Measurements from ENCODE around the gene LTBP1.

Gene LTBP1

DNA sequence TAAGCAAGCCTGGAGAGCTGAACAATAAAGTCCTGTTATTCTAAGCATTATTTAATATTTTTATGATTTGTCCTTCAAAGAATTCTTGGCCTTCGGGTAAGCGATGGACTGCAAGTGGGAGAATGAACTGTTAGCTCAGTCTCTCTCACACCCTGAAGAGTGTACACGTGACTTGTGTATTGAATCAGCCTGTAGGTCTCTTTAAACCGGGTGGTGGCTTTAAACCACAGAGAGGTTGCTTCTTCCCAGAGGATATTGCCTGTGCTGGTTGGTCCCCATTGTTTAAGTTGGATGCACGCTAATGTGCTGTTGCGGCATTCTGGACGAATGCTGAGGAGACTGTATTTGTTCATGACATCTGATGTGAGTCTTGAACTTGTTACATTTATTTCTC lies 183.3 kb downstream of the LTBP1 start:
- no peak overlapping the region for H3K4me3 ChIP-seq (ENCODE audit: low read depth, low read length)
- DNase-seq (ENCODE audit: low read depth), result no peak
- TF ChIP-seq, protein P1, sequence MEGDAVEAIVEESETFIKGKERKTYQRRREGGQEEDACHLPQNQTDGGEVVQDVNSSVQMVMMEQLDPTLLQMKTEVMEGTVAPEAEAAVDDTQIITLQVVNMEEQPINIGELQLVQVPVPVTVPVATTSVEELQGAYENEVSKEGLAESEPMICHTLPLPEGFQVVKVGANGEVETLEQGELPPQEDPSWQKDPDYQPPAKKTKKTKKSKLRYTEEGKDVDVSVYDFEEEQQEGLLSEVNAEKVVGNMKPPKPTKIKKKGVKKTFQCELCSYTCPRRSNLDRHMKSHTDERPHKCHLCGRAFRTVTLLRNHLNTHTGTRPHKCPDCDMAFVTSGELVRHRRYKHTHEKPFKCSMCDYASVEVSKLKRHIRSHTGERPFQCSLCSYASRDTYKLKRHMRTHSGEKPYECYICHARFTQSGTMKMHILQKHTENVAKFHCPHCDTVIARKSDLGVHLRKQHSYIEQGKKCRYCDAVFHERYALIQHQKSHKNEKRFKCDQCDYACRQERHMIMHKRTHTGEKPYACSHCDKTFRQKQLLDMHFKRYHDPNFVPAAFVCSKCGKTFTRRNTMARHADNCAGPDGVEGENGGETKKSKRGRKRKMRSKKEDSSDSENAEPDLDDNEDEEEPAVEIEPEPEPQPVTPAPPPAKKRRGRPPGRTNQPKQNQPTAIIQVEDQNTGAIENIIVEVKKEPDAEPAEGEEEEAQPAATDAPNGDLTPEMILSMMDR (IDR thresholded peaks at IDR 0.05; ENCODE audit: low read depth, low read length, missing control alignments), result no peak
- in situ Hi-C loops (cut with HindIII; ENCODE audit: low sequenced_read_pairs), result no loop called here

DNA sequence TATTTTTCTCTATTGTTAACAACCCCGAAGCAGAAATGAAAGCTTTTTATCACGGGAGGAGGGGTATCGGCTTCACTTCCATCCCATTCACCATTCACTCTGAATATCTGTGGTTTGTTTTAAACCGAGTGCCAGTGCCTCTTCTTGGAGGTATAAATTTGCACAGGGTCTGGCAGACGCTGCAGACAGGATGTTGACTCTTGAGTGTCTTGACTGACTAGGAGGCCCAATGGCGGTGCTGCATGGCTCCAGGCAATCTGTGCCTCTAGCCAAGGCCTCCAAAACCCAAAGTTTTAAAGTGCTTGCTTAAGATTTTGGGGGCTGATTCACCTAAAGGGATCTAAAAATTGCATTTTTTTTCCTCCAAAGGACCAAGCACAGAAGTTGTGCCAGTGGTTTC lies 183.8 kb downstream of the LTBP1 start:
- in situ Hi-C loops (cut with HindIII; ENCODE audit: low sequenced_read_pairs), result no loop called here
- TF ChIP-seq, protein P1 (IDR thresholded peaks at IDR 0.05; ENCODE audit: low read depth, low read length, missing control alignments), result no peak
- no peak for DNase-seq (ENCODE audit: low read depth)
- H3K4me3 ChIP-seq (ENCODE audit: low read depth, low read length), result no peak overlapping the region

DNA sequence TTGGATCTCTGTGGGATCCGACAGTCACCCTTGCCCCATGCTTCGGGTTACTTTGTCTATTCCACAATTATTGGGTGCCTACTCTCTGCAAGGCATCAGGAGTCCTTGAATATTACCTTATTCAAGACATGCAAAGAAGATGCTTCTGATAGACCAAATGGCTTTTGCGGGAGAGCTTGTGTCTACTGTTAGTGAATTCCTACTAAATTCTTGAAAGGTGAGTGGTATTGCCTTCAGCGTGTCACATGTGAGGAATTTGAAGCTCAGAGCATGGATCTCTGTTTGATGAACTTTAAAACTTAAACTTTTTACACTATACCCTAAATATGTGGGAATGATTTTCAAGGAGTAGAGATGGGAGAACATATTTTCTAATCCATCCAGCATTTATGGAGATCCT lies 184.4 kb downstream of the LTBP1 start:
- in situ Hi-C loops (cut with HindIII; ENCODE audit: low sequenced_read_pairs), result no loop called here
- H3K4me3 ChIP-seq (ENCODE audit: low read depth, low read length), result no peak overlapping the region
- TF ChIP-seq, protein P1 (IDR thresholded peaks at IDR 0.05; ENCODE audit: low read depth, low read length, missing control alignments), result no peak
- DNase-seq (ENCODE audit: low read depth), result no peak

DNA sequence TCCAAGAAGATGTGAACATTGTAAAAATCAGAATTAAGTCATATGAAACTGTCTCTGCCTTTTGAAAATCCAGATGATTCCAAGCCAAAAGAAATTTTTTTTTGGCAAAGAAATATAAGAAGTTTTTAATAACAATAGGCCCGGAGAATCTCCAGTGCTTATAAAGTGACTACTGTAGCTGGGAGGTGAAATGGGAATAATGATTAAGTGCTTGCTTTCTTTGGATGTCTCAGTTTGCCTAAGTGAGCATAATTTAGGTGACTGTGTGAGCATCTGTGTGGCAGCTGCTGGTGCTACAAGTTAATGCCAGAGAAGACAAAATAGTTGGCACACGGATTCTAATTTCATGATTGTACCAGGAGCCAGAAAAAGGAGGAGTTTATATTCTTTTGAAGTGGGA lies 185.0 kb downstream of the LTBP1 start:
- TF ChIP-seq, protein P1 (IDR thresholded peaks at IDR 0.05; ENCODE audit: low read depth, low read length, missing control alignments), result no peak
- in situ Hi-C loops (cut with HindIII; ENCODE audit: low sequenced_read_pairs), result no loop called here
- H3K4me3 ChIP-seq (ENCODE audit: low read depth, low read length), result no peak overlapping the region
- DNase-seq (ENCODE audit: low read depth), result no peak

DNA sequence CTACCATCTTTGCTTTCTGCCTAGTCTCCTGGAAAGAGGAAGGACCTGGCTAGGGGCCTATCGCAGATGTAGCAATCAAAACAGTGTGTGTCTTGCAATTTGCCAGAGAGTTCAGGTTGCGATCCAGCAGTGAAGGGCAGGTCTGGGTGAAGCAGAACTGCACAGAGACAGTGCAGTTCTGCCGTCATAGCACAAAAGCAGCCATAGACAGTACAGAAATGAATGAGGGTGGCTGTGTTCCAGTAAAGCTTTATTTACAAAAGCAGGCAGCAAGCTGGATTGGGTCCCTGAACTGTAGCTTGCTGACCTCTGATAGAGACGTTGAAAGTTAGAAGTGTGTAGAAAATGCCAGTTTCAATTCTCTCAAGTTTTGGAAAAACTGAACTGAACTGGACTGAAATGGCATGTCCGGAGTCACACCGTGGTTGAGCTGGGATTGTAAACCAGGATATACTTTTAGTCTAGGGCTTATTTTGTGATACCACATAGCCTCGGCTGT lies 186.8 kb downstream of the LTBP1 start:
- TF ChIP-seq, protein P1 (IDR thresholded peaks at IDR 0.05; ENCODE audit: low read depth, low read length, missing control alignments), result no peak
- in situ Hi-C loops (cut with HindIII; ENCODE audit: low sequenced_read_pairs), result no loop called here
- H3K4me3 ChIP-seq (ENCODE audit: low read depth, low read length), result peak overlapping the region; percentile 63
- DNase-seq (ENCODE audit: low read depth), result no peak

DNA sequence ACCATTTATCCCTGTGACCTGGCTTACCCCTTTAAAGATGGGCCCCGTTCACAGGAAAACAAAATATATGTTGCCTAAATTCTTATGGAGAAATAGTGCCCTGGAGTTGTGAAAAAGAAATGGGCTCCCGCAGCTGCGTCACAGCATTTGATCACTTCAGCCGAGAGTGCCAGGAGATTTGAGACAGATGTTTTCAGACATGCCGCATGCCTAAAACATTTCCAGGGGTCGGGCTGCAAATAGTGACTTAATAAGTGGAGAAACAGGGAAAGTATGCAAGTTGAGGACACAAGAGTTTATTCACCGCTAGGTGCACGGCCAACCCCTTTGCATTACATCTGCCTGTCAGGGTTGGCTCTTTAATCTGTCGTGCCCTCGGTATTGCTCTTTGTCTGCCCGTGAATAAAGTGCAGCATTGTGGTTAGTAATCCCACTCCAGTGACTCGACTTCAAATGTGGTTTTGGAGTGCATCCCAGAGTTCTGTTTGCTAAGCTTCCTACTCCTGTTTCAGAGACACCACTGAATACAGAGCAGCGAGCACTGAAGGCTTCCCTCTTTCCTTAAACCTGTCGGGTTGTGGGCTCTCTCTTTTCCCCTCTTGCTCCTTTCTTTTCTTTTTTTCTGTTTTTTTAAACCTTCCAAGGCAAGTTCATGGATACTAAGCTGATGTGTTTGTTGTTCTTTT lies 187.5 kb downstream of the LTBP1 start:
- in situ Hi-C loops (cut with HindIII; ENCODE audit: low sequenced_read_pairs), result no loop called here
- TF ChIP-seq, protein P1 (IDR thresholded peaks at IDR 0.05; ENCODE audit: low read depth, low read length, missing control alignments), result peak; percentile 35
- peak overlapping the region; percentile 63 for H3K4me3 ChIP-seq (ENCODE audit: low read depth, low read length)
- DNase-seq (ENCODE audit: low read depth), result peak; percentile 99

Data from astrocyte of the cerebellum (primary cell).